Endothelial cell (in vitro differentiated cells): ENCODE measurements around the gene KDM4B. TPM values are rescaled to one million over a fixed set of nuclear protein-coding genes. Genes with fewer than 3 reads are reported as not detected.
"Not testable (repeated sequence)": the region's sequence is repeated elsewhere in the genome, so short reads cannot be mapped to it uniquely, and the experiment has no call there.

Experiments used
- DNase-seq: peaks from one replicate; pipeline ENCODE4 v3.0.0; 2021; ENCODE audit warnings: low spot score
- H3K27ac Mint-ChIP-seq: one replicate; pipeline ENCODE4 v1.8.0; 2021; ENCODE audit warnings: mixed read lengths, inconsistent platforms; ENCODE audit not compliant: unreplicated experiment
- H3K27me3 Mint-ChIP-seq: one replicate; pipeline ENCODE4 v1.8.0; 2021; ENCODE audit warnings: mild to moderate bottlenecking, moderate library complexity, mixed read lengths, inconsistent platforms; ENCODE audit not compliant: unreplicated experiment
- H3K36me3 Mint-ChIP-seq: one replicate; pipeline ENCODE4 v1.8.0; 2021; ENCODE audit warnings: mild to moderate bottlenecking, low read depth, mixed read lengths, inconsistent platforms; ENCODE audit not compliant: unreplicated experiment
- H3K4me1 Mint-ChIP-seq: one replicate; pipeline ENCODE4 v1.8.0; 2021; ENCODE audit warnings: mild to moderate bottlenecking, mixed read lengths, inconsistent platforms; ENCODE audit not compliant: unreplicated experiment
- H3K4me3 Mint-ChIP-seq: one replicate; pipeline ENCODE4 v1.8.0; 2021; ENCODE audit warnings: mild to moderate bottlenecking, mixed read lengths, inconsistent platforms; ENCODE audit not compliant: unreplicated experiment
- H3K9me3 Mint-ChIP-seq: one replicate; pipeline ENCODE4 v1.8.0; 2021; ENCODE audit warnings: mixed read lengths, inconsistent platforms; ENCODE audit not compliant: unreplicated experiment
- total RNA-seq: library from RNA; stranded (reverse); fragmentation: NEBNext Ultra II Directional; extraction: Animal tissue kit (Norgen Biotek cat#: 25700); gene quantifications from one replicate; pipeline ENCODE4 v1.2.1, GENCODE V29; 2021; ENCODE audit not compliant: unreplicated experiment
- TF ChIP-seq, protein P1 (sequence below): fragments of 200-600 bp; sonication (generic); IDR thresholded peaks from one replicate; pipeline ENCODE4 v1.5.0; 2021; ENCODE audit warnings: antibody characterized with exemption; ENCODE audit not compliant: unreplicated experiment

KDM4B gene
- total RNA-seq, 1 donor from 2014 or later = 42.4 TPM

DNA sequence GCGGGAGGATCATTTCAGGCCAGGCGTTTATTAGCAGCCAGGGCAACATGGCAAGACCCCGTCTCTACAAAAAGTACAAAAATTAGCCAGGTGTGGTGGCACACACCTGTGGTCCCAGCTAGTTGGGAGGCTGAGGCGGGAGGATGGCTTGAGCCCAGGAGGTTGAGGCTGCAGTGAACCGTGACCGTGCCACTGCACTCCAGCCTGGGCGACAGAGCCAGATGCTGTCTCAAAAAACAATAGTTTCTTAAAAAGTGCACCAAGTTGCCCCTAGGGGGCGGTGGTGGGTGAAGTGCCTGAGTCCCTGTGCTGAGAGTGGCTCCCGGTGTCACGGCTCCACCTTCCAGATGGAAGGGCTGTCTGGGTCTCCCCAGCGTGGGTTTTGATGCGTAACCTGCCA, 60.7 kb downstream of the KDM4B start:
- not testable (repeated sequence) for H3K9me3 Mint-ChIP-seq, H3K27ac Mint-ChIP-seq, H3K36me3 Mint-ChIP-seq, H3K4me1 Mint-ChIP-seq, H3K4me3 Mint-ChIP-seq
- DNase-seq = peak; percentile 79
- H3K27me3 Mint-ChIP-seq = peaks cover 13% of the 10 kb centered on the region
- TF ChIP-seq, protein P1, sequence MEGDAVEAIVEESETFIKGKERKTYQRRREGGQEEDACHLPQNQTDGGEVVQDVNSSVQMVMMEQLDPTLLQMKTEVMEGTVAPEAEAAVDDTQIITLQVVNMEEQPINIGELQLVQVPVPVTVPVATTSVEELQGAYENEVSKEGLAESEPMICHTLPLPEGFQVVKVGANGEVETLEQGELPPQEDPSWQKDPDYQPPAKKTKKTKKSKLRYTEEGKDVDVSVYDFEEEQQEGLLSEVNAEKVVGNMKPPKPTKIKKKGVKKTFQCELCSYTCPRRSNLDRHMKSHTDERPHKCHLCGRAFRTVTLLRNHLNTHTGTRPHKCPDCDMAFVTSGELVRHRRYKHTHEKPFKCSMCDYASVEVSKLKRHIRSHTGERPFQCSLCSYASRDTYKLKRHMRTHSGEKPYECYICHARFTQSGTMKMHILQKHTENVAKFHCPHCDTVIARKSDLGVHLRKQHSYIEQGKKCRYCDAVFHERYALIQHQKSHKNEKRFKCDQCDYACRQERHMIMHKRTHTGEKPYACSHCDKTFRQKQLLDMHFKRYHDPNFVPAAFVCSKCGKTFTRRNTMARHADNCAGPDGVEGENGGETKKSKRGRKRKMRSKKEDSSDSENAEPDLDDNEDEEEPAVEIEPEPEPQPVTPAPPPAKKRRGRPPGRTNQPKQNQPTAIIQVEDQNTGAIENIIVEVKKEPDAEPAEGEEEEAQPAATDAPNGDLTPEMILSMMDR = peak; percentile 91

DNA sequence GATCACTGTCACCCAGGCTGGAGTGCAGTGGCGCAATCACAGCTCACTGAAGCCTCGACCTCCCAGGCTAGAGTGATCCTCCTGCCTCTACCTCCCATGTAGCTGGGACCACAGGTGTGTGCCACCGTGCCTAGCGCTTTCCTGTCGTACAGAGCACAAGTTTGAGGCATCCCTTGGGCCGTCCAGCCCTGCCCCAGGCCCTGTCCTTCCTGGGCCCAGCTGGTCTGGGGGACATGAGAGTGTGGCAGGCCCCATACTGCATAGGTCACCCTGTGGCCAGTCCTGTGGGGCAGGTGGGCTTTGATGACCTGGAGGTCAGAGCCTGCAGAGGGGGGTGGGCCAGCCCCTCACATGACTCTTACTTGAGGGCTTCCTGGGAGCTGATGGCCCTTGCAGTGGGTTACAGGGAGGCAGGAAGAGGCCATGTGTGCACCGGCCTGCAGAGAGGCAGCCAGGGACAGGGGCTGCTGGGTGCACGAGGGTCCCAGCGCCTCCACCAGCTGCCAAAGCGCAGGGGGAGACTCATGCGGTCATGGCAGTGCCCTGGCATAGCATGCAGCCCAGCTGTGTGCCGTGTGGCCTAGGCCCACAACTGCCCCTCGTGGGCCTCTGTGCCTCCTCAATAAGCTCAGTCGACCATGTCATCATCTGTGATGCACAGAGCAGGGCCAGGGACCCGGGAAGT, 61.4 kb downstream of the KDM4B start:
- H3K9me3 Mint-ChIP-seq = no peaks in the 10 kb centered on the region
- peaks cover 13% of the 10 kb centered on the region for H3K27me3 Mint-ChIP-seq
- DNase-seq = no peak
- H3K27ac Mint-ChIP-seq = no peak overlapping the region
- H3K36me3 Mint-ChIP-seq = peaks cover 11% of the 10 kb centered on the region
- no peak overlapping the region for H3K4me3 Mint-ChIP-seq
- no peaks in the 10 kb centered on the region for H3K4me1 Mint-ChIP-seq
- TF ChIP-seq, protein P1 = no peak

DNA sequence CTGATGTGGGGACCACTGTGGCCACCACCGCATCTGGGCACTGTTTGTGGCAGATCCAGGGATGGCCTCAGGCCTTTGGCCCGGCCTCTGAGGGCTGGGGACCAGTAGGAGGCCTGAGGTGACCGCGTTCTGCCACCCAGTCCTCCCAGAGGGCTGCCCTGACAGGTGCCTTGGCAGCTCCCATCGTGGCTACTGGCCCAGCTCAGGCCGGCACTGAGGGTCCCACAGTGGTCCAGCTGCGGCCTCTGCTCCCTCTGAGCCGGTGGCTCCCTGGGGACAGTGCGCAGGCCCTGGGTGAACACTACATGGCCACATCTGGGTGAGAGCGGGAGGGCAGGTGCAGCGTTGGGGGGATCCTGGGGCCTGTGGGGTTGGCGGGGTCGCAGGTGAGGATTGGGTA, 61.9 kb downstream of the KDM4B start:
- no peak overlapping the region for H3K27ac Mint-ChIP-seq
- no peaks in the 10 kb centered on the region for H3K9me3 Mint-ChIP-seq
- H3K27me3 Mint-ChIP-seq = peaks cover 12% of the 10 kb centered on the region
- H3K4me1 Mint-ChIP-seq = no peaks in the 10 kb centered on the region
- H3K36me3 Mint-ChIP-seq = peaks cover 11% of the 10 kb centered on the region
- TF ChIP-seq, protein P1 = no peak
- H3K4me3 Mint-ChIP-seq = no peak overlapping the region
- no peak for DNase-seq

DNA sequence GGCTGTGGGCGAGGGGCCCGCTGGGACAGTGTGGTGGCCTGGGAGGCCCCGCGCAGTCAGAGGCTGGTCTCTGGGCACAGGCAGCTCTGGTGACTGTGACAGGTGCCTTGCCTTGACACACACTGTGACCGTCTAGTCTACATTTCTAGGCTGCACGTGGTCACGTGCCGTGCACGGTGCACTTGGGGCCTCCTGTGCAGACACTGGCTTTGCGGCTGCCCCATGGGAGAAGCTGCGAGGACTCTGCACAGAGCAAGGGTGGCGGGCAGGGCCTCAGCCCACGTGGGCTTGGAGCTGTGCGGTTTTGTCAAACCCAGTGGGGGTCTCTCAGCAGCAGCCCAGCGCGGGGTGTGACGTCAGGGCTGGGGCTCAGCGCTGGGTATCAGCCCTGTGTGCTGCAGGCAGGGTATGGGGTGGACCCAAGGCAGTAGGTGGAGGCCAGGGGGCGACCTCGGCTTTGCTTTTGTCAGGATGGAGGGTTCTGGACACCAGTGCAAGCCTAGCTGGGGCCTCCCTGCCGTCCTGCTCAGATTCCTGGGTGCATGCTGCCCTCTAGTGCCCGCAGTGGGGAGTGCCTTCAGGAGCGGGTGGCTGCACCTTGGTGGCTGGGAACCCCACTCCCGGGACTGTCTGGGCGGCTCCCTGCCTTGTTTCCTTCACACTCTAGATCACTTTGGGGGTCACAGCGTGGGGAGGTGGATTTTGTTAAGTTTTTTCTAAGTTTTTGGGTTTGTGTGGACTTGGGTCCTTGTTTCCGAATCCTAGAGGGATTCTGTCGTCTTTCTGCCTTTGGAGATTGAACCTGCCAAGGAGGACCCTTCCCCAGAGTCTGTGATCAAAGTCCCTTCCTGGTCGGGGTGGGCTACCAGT, 62.6 kb downstream of the KDM4B start:
- H3K27ac Mint-ChIP-seq = no peak overlapping the region
- H3K27me3 Mint-ChIP-seq = peaks cover 10% of the 10 kb centered on the region
- TF ChIP-seq, protein P1 = peak; percentile 89
- H3K36me3 Mint-ChIP-seq = peaks cover 11% of the 10 kb centered on the region
- no peaks in the 10 kb centered on the region for H3K4me1 Mint-ChIP-seq
- no peak overlapping the region for H3K4me3 Mint-ChIP-seq
- H3K9me3 Mint-ChIP-seq = no peaks in the 10 kb centered on the region
- peak; percentile 97 for DNase-seq
